Measurements from ENCODE around the gene PLAAT2. TPM values are rescaled to one million over a fixed set of nuclear protein-coding genes. Genes with fewer than 3 reads are reported as not detected.
A peak's percentile ranks its signal among the peaks of the same experiment; 100 is the strongest.

The PLAAT2 gene
- 10 to 100 TPM in 1 of 5 donors, 1 to 10 TPM in 1, not detected in 3; 1.3 to 19.5 TPM for total RNA-seq
- 10 to 100 TPM in 1 of 3 donors, 1 to 10 TPM in 2; 6.8 to 66.7 (median 7.6) TPM for polyA plus RNA-seq
- long read RNA-seq, donor 1, result 0 reads
- long read RNA-seq, donor 2, result 0 reads
- long read RNA-seq, donor 3, result 0 reads
- long read RNA-seq, donor 4, result 0 reads
- long read RNA-seq, donor 5, result 0 reads
- long read RNA-seq, donor 6, result 0 reads
- long read RNA-seq, donor 7, result 0 reads
- long read RNA-seq, donor 8, result 0 reads
- long read RNA-seq, donor 9, result 0 reads
- long read RNA-seq, donor 10, result 0 reads

DNA sequence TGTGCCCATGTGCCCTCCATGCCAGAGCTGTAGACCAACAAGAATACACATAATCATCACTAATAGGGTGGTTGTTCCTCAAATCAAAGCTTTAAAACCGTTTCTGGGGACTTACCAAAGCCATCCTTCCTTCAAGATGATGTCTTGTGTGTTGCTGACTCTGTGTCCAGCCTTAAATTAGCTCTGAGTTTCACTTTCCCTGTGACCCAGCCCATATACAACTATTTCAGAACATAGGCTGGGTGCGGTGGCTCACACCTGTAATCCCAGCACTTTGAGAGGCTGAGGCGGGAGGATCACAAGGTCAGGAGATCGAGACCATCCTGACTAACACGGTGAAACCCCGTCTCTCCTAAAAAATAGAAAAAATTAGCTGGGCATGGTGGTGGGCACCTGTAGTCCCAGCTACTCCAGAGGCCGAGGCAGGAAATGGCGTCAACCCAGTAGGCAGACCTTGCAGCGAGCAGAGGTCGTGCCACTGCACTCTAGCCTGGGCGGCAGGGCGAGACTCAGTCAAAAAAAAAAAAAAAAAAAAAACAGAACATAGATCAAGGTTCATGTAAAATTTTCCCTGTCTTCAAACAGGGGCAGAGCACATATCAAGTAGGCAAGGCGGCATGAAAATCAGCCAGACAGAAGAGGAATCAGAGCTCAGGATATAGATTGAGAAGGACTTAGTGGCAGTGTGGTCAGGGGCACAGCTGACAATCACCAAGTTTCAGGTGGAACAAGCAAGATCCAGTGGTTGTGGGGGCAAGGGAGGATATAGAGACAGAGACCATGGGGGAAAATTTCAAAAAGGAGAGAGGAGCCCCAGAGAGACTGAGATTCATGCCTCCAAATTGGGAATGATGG lies at the start of gene PLAAT2:
PLAAT2 (minus strand) TSS at position 179 of the 855 bp plus-strand sequence; CDS start at position 124, 55 bp downstream.
- WGBS, 5 donors, result 75 to 90% (median 85%) methylated on average over 12 to 13 of the region's 13 CpGs
- Histone ChIP-seq H3K4me1 (peaks cover 13 to 64% (median 44%) of the 10 kb centered on the region in 4 donors), H3K36me3 (no peaks in the 10 kb centered on the region), H3K4me3 (peak within 1 kb of the TSS in 1 of 4 donors; percentile 16), H3K9me3 (no peaks in the 10 kb centered on the region), H3K27ac (peak within 1 kb of the TSS; percentile 76 to 92 (median 81)), H3K27me3 (no peaks in the 10 kb centered on the region)
- TF ChIP-seq, protein P1, sequence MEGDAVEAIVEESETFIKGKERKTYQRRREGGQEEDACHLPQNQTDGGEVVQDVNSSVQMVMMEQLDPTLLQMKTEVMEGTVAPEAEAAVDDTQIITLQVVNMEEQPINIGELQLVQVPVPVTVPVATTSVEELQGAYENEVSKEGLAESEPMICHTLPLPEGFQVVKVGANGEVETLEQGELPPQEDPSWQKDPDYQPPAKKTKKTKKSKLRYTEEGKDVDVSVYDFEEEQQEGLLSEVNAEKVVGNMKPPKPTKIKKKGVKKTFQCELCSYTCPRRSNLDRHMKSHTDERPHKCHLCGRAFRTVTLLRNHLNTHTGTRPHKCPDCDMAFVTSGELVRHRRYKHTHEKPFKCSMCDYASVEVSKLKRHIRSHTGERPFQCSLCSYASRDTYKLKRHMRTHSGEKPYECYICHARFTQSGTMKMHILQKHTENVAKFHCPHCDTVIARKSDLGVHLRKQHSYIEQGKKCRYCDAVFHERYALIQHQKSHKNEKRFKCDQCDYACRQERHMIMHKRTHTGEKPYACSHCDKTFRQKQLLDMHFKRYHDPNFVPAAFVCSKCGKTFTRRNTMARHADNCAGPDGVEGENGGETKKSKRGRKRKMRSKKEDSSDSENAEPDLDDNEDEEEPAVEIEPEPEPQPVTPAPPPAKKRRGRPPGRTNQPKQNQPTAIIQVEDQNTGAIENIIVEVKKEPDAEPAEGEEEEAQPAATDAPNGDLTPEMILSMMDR (IDR thresholded peaks at IDR 0.05), result no peak
- TF ChIP-seq POLR2AphosphoS5 (IDR thresholded peaks at IDR 0.05) (no peak), POLR2A (IDR thresholded peaks at IDR 0.05) (no peak), EP300 (IDR thresholded peaks at IDR 0.05) (no peak)
- no peak for DNase-seq
- intact Hi-C loops (cut with DNase I; ENCODE audit: low total_unique reads), result no loop called here

DNA sequence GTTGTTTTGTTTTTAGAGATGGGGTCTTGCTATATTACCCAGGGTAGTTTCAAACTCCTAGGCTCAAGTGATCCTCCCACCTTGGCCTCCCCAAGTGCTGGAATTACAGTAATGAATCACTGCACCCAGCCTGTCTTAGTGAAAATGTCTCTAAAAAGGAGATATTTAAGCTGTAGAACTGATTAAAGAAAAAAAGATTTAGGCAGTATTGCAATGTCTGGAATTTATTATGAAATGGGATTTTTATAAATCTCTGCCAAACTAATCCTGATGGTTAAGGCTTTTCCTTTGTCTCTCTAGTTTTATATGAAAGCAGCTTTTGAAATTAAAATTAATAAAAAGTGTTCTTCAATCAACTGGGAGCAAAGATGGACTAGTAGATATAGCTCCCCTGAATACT lies 49.0 kb upstream of the PLAAT2 start:
- intact Hi-C loops (cut with DNase I; ENCODE audit: low total_unique reads), result no loop called here
- Histone ChIP-seq H3K36me3 (no peaks in the 10 kb centered on the region), H3K9me3 (no peaks in the 10 kb centered on the region), H3K4me3 (no peak overlapping the region), H3K27ac (peak overlapping the region in 1 of 5 donors; percentile 8), H3K4me1 (peaks cover 16 to 52% (median 42%) of the 10 kb centered on the region in 4 donors), H3K27me3 (no peaks in the 10 kb centered on the region)
- TF ChIP-seq EP300 (IDR thresholded peaks at IDR 0.05), result no peak
- TF ChIP-seq POLR2A (IDR thresholded peaks at IDR 0.05), result no peak
- no peak for TF ChIP-seq POLR2AphosphoS5 (IDR thresholded peaks at IDR 0.05)
- TF ChIP-seq, protein P1 (IDR thresholded peaks at IDR 0.05), result no peak
- no peak for DNase-seq

DNA sequence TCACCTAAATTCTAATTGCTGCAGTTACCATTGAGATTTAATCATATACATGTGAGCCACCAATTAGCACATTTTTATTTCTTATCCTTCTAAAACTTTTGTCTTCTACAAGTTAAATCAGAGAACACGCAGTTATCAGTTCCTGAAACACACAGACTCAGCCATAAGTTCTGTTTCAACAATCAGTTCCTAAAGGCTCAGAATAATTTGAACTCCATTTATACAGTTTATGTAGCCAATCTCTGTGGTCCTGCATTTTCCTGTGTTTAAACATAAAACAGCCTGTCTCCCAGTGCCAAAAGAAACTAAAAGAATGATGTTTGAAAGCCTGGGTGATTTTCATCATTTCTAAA lies 48.2 kb upstream of the PLAAT2 start:
- H3K4me3 ChIP-seq, result no peak overlapping the region
- no peaks in the 10 kb centered on the region for H3K36me3 ChIP-seq
- intact Hi-C loops (cut with DNase I; ENCODE audit: low total_unique reads), result no loop called here
- TF ChIP-seq POLR2AphosphoS5 (IDR thresholded peaks at IDR 0.05), result no peak
- no peak for TF ChIP-seq EP300 (IDR thresholded peaks at IDR 0.05)
- TF ChIP-seq, protein P1 (IDR thresholded peaks at IDR 0.05), result no peak
- TF ChIP-seq POLR2A (IDR thresholded peaks at IDR 0.05), result no peak
- H3K27ac ChIP-seq, result peak overlapping the region in 2 of 5 donors; percentile 55 to 61
- peaks cover 16 to 52% (median 42%) of the 10 kb centered on the region in 4 donors for H3K4me1 ChIP-seq
- no peaks in the 10 kb centered on the region for H3K9me3 ChIP-seq
- H3K27me3 ChIP-seq, result no peaks in the 10 kb centered on the region
- WGBS, 5 donors, result 25 to 62% (median 48%) methylated on average over 1 of the region's 1 CpG
- DNase-seq, result no peak

DNA sequence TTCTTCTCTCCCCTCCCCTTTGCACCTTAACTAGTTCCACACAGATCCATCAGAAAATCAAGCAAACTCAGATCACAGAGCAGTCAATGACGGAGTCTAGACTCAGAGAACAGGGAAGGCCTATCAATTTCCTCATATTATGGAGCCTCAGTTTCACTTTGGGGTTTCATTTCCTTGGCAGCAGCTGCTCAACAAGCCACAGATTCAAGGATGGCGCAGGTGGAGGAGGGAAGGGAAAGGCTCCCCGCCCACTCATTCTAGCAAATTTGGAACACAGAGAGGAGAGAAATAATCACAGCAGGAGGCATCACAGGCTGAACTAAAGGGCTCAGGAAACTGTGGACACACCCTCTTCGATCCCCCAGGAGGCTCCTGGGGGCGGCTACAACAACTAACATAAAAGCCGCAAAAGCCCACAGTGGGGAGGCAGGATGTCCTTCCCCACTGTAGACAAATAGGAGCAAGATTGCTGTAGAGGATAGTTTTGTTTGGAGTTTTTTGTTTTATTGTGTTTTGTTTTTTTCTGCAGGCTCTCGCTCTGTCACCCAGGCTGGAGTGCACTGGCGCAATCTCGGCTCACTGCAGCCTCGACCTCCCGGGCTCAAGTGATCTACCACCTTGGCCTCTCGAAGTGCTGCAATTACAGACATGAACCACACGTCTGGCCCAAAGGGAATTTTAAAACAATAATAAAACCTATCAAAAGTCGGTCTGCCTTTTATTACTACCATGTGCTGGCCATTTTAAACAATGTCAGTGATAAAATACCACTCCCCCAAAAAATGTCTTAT lies 47.6 kb upstream of the PLAAT2 start:
- TF ChIP-seq POLR2A (IDR thresholded peaks at IDR 0.05), result no peak
- no peak for TF ChIP-seq POLR2AphosphoS5 (IDR thresholded peaks at IDR 0.05)
- TF ChIP-seq, protein P1 (IDR thresholded peaks at IDR 0.05), result no peak
- TF ChIP-seq EP300 (IDR thresholded peaks at IDR 0.05), result no peak
- Histone ChIP-seq H3K4me1 (peaks cover 16 to 52% (median 42%) of the 10 kb centered on the region in 4 donors), H3K27ac (peak overlapping the region in 3 of 5 donors; percentile 2 to 61 (median 55)), H3K4me3 (no peak overlapping the region), H3K9me3 (no peaks in the 10 kb centered on the region), H3K27me3 (no peaks in the 10 kb centered on the region), H3K36me3 (no peaks in the 10 kb centered on the region)
- peak in 1 of 2 donors; percentile 21 for DNase-seq
- WGBS, 5 donors, result 69 to 80% (median 75%) methylated on average over 14 of the region's 14 CpGs
- intact Hi-C loops (cut with DNase I; ENCODE audit: low total_unique reads), result no loop called here

Measured in stomach (tissue), 19 donors.